Right cardiac atrium (tissue), 5 donors: ENCODE results near the gene UBE2E2. TPM values are rescaled to one million over a fixed set of nuclear protein-coding genes. Genes with fewer than 3 reads are reported as not detected.

Source experiments
- ATAC-seq, 2 donors: fragments of 200-7000 bp; cut with Tn5 transposase; one replicate each; pipeline versions ENCODE4 v1.8.0 to v1.9.1; 2020; ENCODE audit warnings: moderate library complexity in 2 of 2, mild to moderate bottlenecking in 1 of 2
- DNase-seq, 3 donors: peaks; one replicate each; pipeline ENCODE4 v3.0.0-alpha.2; 2020
- H3K27ac ChIP-seq: one replicate; pipeline ENCODE4 v1.5.1; 2013; ENCODE audit warnings: mild to moderate bottlenecking, low read length, control low read depth, moderate library complexity
- H3K27me3 ChIP-seq: one replicate; pipeline ENCODE4 v1.6.1; 2013; ENCODE audit not compliant: control insufficient read depth, insufficient read depth
- H3K4me1 ChIP-seq: one replicate; pipeline ENCODE4 v1.6.1; 2013; ENCODE audit warnings: low read length; ENCODE audit not compliant: control insufficient read depth, insufficient read depth
- H3K4me3 ChIP-seq: one replicate; pipeline ENCODE4 v1.5.1; 2013; ENCODE audit warnings: low read length, control low read depth
- H3K9me3 ChIP-seq: one replicate; pipeline ENCODE4 v1.6.1; 2013; ENCODE audit warnings: low read length; ENCODE audit not compliant: control insufficient read depth
- WGBS: extraction: QIAGEN DNeasy Blood & Tissue Kit; methylation state at CpG from one replicate; pipeline ENCODE4 v1.1.7; 2013; 5-methylcytosine and 5-hydroxymethylcytosine counted together
- intact Hi-C, 4 donors: fragments of 100-400 bp; cut with DNase I; formaldehyde crosslinking; loops; one replicate each; pipeline versions ENCODE4 v1.11.0 to v1.14.0; 2022 to 2023
- polyA plus RNA-seq: library from polyadenylated mRNA; stranded (reverse); fragments of 200-250 nt; gene quantifications from one replicate; pipeline ENCODE4 v1.2.3, GENCODE V29; 2013
- total RNA-seq, 4 donors: library from RNA; stranded (reverse); fragmentation: NEBNext Ultra II Directional; extraction: Animal tissue kit (Norgen Biotek cat#: 25700); gene quantifications; one replicate each; pipeline ENCODE4 v1.2.1, GENCODE V29; 2021
- donor health status: healthy with polysubstance abuse.
- donor health status: DM: no; HTN: yes; CAD: no.
- donor health status: DM: no; HTN: no; CAD: no.
- donor health status: DM: no; HTN: yes; CAD: no; lungs with severe emphysema.
- donor health status: DM: yes; HTN: yes; CAD: no.

Gene UBE2E2
- total and polyA plus RNA-seq, 5 donors, result 32.3 to 49.2 (median 45.2) TPM

DNA sequence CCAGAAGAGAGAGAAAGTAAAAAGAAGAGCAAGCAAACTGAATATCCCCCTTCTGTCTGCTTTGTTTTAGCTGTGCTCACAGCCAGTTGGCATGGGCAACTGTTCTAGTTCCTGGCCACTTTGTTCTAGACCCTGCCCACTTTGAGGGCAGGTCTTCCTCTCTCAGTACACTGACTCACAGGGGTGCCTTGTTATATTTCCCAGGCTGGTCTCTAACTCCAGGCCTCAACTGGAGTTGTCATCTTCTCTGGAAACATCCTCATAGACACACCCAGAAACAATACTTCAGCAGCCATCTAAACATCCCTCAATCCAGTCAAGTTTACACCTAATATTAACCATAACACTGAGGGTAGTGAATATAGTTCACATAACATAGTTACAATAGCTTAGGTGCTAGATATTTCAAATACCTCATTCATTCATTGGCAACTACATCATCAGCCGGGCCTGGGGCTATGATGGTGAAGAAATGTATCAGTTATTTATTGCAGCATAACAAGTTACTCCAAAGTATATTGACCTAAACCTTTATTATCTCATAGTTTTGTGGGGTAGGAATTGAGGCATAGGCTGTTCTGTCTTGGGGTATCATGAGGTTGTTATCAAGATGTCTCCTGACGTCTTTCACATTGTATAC is 106.0 kb downstream of the UBE2E2 start:
- Histone ChIP-seq H3K9me3 (no peaks in the 10 kb centered on the region), H3K27me3 (no peaks in the 10 kb centered on the region), H3K27ac (no peak overlapping the region), H3K4me3 (no peak overlapping the region), H3K4me1 (no peaks in the 10 kb centered on the region)
- no peak for ATAC-seq
- intact Hi-C loops, result no loop called here
- no peak for DNase-seq
- WGBS, result 88% methylated on average over 2 of the region's 2 CpGs

DNA sequence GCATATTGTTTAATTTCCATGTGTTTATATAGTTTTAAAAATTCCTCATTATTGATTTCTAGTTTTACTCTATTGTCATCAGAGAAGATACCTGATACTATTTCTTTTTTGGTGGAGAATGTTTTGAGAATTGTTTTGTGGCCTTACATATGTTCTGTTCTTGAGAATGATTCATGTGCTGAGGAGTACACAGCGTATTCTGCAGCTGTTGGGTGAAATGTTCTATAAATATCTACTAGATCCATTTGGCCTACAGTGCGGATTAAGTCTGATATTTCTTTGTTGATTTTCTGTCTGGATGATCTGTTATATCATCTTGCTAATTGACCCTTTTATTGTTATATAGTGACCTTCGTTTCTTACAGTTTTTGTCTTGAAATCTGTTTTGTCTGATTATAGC is 109.7 kb downstream of the UBE2E2 start:
- WGBS, result 74% methylated on average over 3 of the region's 3 CpGs
- ATAC-seq, result no peak
- Histone ChIP-seq H3K27me3 (no peaks in the 10 kb centered on the region), H3K4me1 (peaks cover 9% of the 10 kb centered on the region), H3K27ac (no peak overlapping the region), H3K4me3 (no peak overlapping the region), H3K9me3 (no peaks in the 10 kb centered on the region)
- DNase-seq, result no peak
- intact Hi-C loops, result no loop called here

DNA sequence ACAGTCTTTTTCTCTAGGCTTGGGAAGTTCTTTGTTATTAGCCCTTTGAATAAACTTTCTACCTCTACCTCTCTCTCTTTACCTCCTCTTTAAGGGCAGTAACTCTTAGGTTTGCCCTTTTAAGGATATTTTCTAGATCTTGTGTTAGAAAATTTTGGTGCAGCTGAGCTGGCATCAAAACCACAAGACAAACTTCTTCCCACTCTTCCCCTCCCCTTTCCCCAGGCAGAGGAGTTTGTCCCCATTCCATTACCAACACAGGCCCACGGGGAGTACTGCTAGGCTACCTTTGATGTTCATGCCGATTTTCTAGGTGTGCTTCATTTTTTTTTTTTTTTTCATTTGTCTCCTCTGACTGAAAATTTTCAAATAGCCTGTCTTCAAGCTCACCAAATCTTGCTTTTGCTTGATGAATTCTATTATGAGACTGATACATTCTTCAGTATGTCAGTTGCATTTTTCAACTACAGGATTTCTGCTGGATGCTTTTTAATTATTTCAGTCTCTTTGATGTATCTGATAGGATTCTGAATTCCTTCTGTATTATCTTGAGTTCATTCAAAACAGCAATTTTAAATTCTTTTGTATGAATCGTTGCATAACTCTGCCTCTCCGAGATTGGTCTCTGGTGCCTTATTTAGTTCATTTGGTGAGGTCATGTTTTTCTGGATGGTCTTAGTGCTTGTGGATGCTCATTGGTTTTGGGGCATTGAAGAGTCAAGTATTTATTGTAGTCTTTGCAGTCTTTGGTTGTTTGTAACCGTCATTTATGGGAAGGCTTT is 112.0 kb downstream of the UBE2E2 start:
- whole genome bisulfite sequencing, result 75% methylated on average over 5 of the region's 5 CpGs
- intact Hi-C loops, result no loop called here
- no peak for DNase-seq
- no peaks in the 10 kb centered on the region for H3K27me3 ChIP-seq
- peaks cover 9% of the 10 kb centered on the region for H3K4me1 ChIP-seq
- no peak overlapping the region for H3K27ac ChIP-seq
- ATAC-seq, result no peak
- H3K9me3 ChIP-seq, result no peaks in the 10 kb centered on the region
- H3K4me3 ChIP-seq, result no peak overlapping the region

DNA sequence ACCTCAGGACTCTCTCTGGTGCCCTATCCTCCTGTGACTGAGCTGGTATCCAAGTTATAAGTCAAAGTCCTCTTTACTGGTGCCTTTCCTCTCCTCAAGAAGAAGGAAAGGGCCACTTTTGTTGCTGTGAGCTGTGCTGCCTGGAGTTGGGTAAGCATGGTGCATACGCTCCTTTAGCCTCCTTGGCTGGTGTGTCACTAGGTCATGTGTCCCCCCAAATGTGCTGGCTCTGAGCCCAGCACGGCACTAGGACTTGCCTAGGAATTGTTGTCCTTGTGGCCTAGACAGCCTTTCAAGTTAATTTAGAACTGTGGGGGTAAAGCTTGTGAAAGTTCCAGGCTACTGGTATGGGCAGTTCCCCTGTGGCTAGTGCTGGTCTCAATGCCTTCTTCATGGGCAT is 113.8 kb downstream of the UBE2E2 start:
- Histone ChIP-seq H3K27ac (no peak overlapping the region), H3K4me3 (no peak overlapping the region), H3K27me3 (no peaks in the 10 kb centered on the region), H3K4me1 (peaks cover 11% of the 10 kb centered on the region), H3K9me3 (no peaks in the 10 kb centered on the region)
- WGBS, result 93% methylated on average over 2 of the region's 2 CpGs
- ATAC-seq (no peak), DNase-seq (peak; percentile 20 to 24 (median 20))
- intact Hi-C loops, result no loop called here

DNA sequence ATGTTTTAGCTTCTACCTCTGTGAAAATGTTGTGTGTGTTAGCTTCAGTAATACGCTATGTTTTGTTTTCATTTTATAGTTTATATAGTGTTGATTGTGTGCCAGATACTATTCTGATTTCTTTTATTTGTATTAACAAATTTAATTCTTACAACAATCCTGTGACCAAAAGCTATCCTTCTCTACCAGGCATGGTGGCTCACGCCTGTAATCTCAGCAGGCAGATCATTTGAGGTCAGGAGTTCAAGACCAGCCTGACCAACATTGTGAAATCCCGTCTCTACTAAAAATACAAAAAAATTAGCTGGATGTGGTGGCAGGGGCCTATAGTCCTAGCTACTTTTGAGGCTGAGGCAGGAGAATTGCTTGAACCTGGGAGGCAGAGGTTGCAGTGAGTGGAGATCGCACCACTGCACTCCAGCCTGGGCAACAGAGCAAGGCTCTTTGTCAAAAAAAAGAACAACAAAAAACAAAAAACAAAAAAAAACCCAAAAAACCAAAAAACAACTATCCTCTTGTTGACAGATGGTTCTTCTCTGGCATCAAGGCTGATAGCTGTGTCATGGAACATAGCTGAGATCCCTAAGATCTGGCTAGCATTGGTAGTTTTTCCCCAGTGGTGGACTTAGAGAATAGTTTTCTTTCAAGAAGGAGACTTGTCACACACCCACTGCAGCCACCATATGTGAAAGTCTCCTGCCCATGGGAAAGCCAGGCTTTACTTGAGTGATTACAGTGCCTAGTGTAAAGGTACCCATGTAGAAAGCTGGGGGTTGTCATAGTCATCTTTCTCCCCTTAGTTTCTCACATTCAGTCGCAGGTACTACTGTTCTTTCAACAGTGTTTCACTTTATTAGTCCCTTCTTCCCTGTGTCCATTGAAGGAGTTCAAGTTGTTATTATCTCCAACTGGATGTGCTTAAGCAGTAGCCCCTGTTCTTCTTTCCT is 116.5 kb downstream of the UBE2E2 start:
- Histone ChIP-seq H3K4me3 (no peak overlapping the region), H3K4me1 (peaks cover 11% of the 10 kb centered on the region), H3K27me3 (no peaks in the 10 kb centered on the region), H3K9me3 (no peaks in the 10 kb centered on the region), H3K27ac (no peak overlapping the region)
- intact Hi-C loops, result no loop called here
- 90% methylated on average over 5 of the region's 5 CpGs for WGBS
- ATAC-seq (no peak), DNase-seq (no peak)

DNA sequence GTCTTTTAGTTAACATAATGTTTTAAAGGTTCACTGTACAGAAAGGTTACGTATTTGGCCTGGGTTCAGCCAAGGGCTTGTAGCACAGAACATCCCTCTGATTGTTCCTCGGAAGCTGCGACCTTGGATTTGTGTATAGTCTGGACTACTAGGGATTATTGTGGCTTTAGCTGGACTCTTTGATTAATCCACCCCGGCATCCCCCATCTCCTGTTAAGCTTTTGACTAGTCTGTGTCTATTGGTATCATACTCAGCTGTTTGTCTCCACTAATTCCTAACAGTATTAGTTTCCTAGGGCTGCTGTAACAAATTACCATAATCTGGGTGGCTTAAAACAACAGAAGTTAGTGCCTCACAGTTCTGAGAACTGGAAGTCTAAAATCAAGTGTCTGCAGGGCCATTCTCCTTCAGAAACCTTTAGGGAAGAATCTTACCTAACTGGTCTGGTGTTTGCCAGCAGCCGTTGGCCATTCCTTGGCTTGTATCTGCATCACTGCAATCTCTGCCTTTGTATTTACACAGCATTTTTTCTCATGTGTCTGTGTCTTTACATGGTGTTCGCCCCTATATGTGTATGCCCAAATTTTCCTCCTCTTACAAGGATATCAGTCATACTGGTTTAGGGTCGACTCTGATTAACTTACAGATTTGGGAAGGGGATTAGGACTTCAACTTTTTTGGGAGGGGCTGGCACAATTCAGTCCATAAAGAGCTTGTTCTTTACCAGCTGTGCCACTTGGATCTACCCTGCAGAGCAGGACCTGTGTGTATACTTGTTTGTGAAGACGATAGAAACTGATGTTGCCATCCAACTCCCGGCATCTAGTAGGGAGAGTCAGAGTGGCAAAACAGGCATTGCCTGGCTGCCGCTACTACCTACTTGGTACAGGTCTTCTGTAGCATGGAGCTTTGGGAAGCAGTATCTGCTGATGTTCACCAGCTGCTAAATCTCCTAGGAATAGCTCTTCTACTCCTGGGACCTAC is 117.8 kb downstream of the UBE2E2 start:
- H3K27me3 ChIP-seq, result no peaks in the 10 kb centered on the region
- H3K4me1 ChIP-seq, result peaks cover 10% of the 10 kb centered on the region
- no peaks in the 10 kb centered on the region for H3K9me3 ChIP-seq
- WGBS, result 94% methylated on average over 10 of the region's 10 CpGs
- DNase-seq (no peak), ATAC-seq (no peak)
- no peak overlapping the region for H3K4me3 ChIP-seq
- intact Hi-C loops, result no loop called here
- no peak overlapping the region for H3K27ac ChIP-seq

DNA sequence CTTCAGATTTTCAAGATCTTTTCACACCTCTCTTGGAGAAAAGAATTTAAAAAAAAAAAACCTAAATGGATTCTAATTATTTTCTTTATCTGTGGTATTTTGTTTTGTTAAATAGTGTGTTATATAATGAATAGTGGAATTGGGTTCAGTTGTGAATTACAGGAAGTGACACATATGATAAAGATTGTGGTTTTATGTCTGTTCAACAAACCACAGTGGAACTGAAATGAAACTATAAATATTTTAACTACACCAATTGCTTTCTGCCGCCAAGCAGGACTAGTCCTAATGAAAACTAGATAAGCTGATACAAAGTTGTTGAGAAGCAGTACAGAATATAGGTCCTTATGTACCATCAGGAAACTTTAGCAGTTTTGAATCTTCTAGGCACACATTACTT is 121.6 kb downstream of the UBE2E2 start:
- no peaks in the 10 kb centered on the region for H3K27me3 ChIP-seq
- no peak for ATAC-seq
- H3K4me3 ChIP-seq, result no peak overlapping the region
- WGBS, result 29% methylated on average over 1 of the region's 1 CpG
- H3K27ac ChIP-seq, result no peak overlapping the region
- no peaks in the 10 kb centered on the region for H3K9me3 ChIP-seq
- H3K4me1 ChIP-seq, result peaks cover 2% of the 10 kb centered on the region
- intact Hi-C loops, result no loop called here
- DNase-seq, result no peak

DNA sequence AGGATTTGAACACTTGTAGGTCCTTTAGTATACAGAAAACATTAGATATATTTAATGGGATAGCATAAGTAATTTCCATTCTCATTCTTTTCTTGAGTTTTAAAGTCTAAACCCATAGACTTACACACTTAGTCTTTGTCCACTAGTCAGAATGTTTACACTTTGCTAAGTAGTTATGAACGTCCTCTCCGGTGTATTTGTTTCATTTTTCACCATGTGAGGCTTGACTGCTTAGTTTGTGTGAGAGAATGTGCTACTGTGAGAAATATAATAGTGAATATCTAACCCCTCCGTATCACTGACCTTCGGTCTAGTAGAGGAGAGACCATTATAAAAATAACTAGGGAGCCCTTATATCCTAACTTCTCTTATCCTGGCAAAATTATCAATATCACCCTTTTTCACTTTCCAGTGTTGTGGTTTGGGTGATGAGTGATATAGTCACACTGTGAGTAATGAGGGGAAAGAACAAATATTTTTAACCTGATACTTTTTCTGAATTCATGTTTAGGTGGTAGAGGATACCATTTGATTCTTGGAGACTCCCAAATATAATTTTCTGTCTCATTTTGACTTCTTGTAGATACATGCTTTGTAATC is 122.4 kb downstream of the UBE2E2 start:
- Histone ChIP-seq H3K4me1 (peaks cover 2% of the 10 kb centered on the region), H3K4me3 (no peak overlapping the region), H3K27me3 (no peaks in the 10 kb centered on the region), H3K27ac (no peak overlapping the region), H3K9me3 (no peaks in the 10 kb centered on the region)
- DNase-seq (no peak), ATAC-seq (no peak)
- intact Hi-C loops, result no loop called here
- 64% methylated on average over 4 of the region's 4 CpGs for WGBS

DNA sequence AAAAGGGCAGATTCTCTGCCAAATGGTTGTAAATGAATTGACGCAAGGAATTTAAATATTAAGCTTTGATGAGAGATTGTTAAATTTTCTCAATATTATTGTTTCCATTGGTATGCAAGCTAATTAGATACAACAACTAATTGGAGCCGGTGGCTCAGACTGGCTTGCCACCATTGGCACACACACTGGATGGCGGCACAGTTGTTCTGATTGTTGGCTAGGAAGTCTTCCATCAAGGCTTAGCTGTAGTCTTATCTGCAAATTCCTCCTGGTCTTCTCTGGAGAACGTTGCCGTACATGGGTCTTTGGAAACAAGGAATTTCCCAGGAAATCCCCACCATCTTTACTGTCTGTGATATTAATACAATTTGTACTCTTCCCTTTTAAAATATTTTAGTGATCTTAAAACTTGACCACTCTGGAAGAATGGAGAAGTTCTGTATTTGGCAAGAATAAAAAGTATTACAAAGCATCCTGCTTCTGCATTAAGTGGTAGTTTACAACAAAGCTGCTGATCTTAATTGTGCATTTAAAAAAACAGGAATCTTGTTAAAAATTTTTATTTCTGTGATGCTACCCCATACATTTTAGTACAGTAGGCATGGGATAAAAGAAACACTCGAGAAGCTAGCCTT is 126.5 kb downstream of the UBE2E2 start:
- peaks cover 2% of the 10 kb centered on the region for H3K4me1 ChIP-seq
- no peak overlapping the region for H3K27ac ChIP-seq
- WGBS, result 76% methylated on average over 6 of the region's 6 CpGs
- intact Hi-C loops, result no loop called here
- no peak for DNase-seq
- H3K4me3 ChIP-seq, result no peak overlapping the region
- no peaks in the 10 kb centered on the region for H3K9me3 ChIP-seq
- no peaks in the 10 kb centered on the region for H3K27me3 ChIP-seq
- ATAC-seq, result no peak

DNA sequence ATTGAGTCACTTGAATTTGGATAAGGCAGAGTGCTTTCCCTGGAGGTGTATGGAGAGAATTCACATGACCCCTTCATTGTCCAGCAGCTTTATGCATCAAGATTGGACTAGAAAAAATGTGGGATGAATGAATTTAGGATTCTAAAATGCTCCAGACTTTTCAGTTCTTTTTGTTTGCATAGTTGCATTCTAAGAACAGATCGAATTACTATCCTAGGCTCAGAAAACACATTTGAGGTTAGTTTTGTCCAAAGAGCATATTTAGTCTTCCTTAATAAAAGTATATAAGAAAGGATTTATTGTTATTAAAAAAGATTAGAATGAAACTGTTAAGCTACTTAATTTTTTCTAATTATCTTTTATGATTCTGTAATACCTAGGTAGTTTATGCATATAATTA is 127.4 kb downstream of the UBE2E2 start:
- WGBS, result 89% methylated on average over 1 of the region's 1 CpG
- intact Hi-C loops, result no loop called here
- Histone ChIP-seq H3K27ac (no peak overlapping the region), H3K27me3 (no peaks in the 10 kb centered on the region), H3K4me3 (no peak overlapping the region), H3K9me3 (no peaks in the 10 kb centered on the region), H3K4me1 (peaks cover 2% of the 10 kb centered on the region)
- ATAC-seq (no peak), DNase-seq (no peak)
